Stimulated activated CD4-positive, alpha-beta T cell treated with anti-CD3 and anti-CD28 coated beads, Interleukin-12 subunit alpha, Interleukin-12 subunit beta, amount 100 ng/mL, for 48 hours (primary cell): ENCODE measurements around the gene TARBP2.
"Not testable (repeated sequence)": the region's sequence is repeated elsewhere in the genome, so short reads cannot be mapped to it uniquely, and the experiment has no call there.

Source experiments
- DNase-seq, 3 donors: peaks; one replicate each; pipeline ENCODE4 v3.0.0-alpha.2; 2020; ENCODE audit warnings: low read depth in 2 of 3, low spot score in 1 of 3

Gene TARBP2

DNA sequence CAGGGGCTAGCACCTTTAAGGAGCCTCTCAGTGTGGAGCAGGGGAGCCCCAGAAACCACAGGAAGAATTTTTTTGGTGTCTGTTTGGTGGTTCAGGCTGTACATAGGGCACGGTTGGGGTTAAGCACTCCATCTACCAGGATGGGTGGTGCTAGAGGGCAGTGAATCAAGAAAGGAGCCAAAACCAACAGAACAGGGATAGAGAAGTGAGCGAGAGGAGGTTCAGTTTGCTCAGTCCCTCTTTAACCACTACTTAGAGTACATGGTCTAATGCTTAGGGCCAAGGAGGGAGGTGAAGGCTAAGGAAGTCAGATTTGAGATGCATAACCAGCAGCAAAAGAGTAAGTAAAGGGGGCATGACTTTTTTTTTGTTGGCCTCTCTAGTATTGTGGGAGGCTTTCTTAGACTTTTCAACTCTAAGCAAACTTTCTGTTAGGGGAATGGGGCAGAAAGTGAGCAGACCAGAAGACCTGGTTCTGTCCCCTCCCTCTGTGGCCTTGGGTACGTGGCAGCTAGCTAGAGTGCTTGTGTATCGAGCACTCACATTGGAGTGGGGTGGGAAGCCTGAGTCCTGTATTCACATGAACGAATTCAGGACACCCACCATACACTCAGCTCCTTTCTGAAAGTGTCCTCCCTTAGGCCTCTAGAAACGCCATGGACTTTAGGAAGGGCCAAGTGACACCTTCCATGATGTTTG is 12.8 kb downstream of the TARBP2 start:
- DNase-seq = no peak

DNA sequence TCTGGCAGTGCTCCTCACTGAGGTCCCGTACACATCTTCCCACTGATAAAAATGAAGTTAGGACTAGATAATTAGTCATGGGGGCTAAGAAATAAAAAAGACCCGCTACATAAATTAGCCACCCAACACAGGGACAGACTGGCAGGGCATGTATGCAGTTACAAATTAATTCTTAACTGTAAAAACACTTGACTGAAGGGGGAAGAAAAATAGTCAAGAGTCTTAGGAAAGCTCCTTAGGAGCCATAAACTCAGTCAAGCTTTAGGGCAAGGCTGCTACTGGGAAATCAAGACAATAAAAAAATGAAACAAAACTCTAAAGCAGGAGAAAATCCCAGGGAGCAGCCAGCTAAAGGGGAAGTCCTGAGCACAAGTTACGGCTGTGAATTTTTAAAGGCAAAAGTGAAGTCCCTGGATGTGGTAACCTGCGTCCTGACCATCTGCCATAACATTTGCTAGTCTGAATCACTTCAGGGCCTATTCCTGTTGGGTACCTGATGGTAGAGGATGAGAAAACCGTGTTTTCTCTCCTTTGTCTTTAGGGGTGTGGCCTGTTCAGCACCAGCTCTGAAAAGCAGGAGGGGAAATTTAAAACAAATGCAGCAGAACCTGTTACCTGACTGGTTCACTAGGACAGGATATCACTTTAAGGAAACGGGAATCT is 13.7 kb downstream of the TARBP2 start:
- DNase-seq = no peak

DNA sequence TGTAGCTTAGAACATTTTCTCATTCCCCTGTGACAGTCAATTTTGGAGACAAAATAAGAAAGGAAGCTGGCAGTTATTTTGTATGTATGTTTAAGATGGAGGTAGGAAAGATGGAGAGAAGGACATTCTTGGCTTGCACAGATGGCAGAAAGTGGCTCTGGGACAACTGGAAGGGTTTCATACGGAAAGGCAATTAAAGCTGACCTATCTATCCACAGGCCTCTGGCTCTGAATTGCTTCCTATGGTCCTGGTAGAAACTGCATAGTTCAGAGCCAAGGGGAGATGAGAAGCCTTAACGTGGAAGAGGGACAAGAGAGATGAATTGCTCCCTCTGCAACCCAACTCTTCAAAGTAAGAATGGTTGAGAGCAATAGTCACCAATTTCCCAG is 14.2 kb downstream of the TARBP2 start:
- no peak for DNase-seq

DNA sequence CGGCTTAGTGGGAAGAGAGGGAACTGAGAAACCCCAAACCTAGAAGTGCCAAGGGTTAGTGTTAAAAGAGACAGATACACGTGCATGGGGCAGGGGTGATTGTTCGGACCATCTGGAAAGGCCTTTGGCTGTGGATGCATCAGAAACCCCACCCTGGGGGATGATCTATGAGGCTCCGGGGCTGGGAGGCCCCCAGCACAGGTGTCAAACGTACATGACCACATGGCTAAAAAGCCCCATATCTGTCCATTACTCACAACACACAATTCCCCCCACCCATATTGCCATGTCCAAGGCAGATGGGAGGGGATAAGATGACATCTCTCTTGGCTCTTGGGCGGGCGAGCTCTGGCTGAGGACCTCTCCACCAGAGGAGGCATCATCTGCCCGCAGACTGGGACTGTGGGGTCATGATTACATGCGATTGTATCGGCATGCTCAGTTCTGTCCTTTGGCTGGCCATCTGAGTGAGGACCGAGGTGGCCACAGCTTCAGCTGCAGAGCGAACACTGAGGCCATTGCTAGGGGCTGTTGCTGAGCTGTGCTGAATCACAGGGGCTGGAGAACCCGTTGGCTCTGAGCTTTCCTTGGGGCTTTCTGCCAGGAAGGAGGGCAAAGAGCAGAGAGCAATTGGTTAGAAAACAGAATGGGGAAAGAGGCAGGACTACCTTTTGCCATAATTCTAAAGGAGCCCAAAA is 15.8 kb downstream of the TARBP2 start:
- DNase-seq = no peak

DNA sequence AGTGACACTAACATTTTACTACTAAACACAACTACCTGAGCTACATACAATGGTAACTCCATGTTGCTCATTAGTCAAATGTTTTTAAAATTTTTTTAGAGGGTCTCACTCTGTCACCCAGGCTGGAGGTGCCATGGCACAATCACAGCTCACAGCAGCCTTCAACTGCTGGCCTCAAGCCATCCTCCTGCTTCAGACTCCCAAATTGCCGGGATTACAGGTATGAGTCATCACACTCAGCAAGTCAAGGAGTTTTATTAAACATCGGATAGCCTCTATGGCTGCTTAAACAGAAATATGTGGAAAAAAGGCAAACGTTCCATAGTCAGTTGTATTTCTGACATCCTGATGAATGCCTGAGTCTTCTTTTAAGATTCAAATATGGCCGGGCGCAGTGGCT is 17.3 kb downstream of the TARBP2 start:
- DNase-seq = no peak

DNA sequence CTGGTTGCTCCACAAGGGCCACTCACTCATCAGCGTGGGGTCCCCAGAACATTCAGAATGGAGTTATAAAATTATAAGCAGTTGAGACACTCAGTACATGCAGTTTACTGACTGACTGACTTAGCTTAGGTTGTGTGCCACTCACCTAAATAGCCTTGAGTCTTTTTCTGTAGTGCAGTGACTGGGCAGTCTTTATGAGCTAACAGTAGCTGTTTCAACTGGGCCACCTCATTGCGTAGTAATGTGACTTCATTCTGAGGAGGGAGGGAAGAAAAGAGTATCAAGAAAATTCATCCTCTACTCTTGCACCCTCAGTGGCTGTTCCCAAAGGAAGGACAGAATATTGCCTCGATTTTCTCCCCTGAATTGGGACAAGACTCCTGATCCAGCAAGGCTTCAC is 22.0 kb downstream of the TARBP2 start:
- no peak for DNase-seq

DNA sequence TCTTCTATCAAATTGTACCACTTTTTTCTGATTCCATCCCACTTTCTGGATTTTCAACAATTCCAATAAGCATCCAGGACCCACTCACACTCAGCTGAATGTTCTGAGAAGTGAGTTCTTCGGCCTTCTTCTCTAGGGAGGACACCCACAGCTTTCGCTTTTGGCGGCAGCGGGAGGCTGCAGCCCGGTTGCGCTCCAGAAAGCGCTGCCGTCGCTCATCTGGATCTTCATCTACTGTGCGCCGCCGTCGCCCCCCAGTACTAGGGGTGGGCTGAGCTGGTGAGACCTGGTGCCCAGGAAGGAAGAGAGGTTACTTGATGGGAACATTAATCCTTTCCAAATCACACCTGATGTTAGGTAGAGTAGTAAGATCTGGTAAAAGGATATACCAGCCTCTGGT is 23.4 kb downstream of the TARBP2 start:
- no peak for DNase-seq

DNA sequence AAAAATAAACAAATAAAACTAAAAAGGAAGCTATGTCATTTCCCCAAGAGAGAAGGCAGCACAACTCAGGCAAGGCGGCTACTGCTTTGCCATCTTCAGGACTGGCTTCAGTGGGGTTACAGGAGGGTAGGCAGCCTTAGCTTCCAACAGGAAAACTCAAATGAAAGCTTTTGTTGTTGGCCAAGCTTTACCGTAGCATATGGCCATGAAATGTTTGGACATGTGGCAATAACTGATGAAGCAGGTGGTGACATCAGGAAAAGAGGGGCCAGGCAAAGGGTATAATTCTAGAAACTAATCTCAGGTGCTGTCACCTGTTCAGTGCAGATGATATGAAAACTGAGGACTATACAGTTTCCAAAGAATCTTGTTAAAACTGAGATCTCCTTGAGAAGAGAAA is 29.0 kb downstream of the TARBP2 start:
- DNase-seq = no peak

DNA sequence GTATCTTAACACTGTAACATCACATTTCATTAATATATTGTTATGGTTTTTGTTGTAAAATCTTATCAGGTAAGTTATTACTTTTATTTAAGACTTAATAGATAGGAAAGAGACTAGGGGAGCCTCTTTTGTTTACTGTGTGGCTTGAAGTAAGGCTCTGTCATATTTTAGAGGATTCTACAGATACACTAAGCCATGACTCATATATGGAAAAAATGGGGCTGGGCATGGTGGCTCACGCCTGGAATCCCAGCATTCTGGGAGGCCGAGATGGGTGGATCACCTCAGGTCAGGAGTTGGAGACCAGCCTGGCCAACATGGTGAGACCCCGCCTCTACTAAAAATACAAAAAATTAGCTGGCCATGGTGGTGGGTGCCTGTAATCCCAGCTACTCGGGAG is 29.8 kb downstream of the TARBP2 start:
- DNase-seq = no peak

DNA sequence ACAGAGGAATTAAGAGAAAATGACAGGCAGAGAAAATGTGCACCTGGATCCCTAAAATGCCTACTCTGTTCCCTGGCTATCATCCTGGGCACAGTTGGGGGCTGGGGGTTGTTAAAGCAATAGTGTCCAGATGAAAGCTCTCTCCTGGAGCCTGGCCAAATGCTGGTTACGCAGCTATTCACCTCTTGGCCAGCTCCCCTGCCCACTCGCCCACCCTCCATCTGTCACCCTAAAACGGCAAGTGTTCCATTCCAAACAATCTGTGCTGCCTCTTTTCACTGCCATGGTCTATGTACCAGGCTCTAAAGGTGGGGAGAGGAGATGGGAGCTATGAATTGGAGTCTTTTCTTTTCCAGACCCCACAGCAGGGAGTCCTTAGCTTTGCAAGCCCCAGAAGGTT is 30.9 kb downstream of the TARBP2 start:
- DNase-seq = no peak

DNA sequence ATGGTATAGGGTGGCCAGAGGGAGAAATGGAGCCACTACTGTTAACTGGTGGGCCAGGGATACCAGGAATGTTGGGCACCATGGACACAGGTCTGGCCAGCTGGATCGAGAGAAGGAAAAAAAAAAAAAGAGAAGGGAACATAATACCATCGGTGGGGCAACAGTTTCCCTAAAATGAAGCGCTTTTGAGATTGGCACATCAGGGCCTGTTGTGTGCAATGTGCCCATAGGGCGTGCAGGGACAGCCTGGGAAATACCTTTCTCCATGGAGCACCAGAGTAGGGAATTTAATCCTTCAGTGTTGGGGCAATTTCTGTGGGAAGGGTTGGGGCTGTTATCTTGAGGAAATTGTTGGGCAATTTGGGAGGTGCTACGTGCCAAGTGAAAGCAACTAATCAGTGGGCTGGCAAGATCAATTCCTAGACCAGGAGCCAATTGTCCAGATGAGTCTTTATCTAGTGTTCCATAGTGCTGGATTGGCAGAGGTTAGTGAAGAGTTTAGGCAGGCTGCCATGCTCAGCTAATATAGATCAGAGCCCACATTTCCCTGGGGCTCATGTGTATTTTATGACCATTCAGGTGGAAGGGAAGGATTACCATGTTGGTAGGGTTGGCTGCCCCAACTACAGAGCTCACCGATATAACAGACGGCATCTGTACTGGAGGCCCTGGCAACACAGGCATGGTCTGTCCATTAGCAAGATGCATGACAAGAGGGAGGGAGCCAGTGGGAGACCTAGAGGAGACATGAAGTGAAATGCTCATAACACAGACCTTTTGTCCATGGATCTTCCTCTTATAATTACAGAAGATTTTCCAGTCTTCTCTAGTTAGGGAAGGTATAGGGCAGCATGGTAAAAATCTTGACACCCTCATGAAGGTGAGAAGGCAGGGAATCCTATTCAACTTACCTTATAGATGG is 31.7 kb downstream of the TARBP2 start:
- no peak for DNase-seq

DNA sequence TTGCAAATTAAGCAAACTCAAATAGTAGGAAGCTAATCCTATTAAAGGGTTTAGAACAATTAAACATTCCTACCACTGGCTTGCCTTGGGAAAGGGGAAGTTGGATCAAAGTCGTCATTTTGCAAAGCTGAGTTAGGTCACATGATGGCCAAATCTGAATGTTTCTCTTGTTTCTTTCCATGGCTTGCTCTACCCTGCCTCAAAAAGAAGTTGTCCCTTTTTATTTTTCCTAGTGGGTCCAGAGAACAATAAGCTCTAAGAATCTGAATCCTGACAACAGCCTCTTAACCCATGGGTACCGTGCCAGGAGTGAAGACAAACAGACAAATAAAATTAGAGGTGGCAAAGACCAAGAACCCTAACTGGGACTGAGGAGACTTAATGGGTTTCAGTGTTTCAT is 32.4 kb downstream of the TARBP2 start:
- no peak for DNase-seq

DNA sequence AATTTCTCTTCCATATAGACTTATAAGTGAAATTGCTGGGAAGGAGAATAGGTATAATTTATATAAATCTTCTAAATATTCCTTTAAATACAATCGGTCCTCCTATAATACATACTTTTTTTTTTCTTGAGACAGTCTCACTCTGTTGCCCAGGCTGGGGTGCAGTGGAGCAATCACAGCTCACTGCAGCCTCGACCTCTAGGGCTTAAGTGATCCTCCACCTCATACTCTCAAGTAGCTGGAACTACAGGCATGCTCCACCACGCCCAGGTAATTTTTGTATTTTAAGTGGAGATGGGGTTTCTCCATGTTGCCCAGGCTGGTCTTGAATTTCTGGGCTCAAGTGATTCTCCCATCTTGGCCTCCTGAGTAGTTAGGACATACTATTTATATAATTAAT is 35.9 kb downstream of the TARBP2 start:
- no peak for DNase-seq

DNA sequence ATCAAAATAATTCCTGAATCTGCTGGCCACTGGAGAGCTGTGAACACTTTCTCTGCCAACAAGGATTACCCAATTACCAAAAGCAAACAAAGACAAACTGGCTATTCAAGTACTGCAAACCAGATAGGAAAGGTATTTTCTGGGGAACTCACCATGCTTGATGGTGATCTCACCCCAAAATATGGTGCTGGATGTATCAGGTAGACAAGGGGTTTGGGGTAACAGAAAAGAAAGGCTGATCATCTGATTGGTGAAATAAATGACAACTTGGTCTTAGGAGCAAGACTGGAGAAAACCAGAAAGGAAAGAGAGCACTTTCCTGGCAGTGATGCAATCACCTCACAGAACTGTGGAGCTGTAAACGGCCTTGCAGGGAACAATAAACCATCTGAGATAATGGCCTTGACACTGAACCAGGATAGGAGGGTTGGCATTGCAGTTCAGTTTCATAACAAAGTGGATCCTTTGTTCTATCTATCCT is 37.2 kb downstream of the TARBP2 start:
- no peak for DNase-seq

DNA sequence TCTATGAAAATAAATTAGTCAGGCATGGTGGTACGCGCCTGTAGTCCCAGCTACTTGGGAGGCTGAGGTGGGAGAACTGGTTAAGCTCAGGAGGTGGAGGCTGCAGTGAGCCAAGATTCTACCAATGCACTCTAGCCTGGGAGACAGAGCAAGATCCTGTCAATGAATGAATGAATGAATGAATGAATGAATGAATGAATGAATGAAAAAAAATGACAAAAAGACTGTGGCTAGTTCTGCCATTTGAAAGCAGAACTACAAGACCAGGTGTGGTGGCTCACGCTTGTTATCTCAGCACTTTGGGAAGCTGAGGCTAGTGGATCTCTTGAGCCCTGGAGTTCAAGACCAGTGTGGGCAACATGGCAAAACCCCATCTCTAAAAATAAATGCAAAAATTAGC is 38.4 kb downstream of the TARBP2 start:
- no peak for DNase-seq

DNA sequence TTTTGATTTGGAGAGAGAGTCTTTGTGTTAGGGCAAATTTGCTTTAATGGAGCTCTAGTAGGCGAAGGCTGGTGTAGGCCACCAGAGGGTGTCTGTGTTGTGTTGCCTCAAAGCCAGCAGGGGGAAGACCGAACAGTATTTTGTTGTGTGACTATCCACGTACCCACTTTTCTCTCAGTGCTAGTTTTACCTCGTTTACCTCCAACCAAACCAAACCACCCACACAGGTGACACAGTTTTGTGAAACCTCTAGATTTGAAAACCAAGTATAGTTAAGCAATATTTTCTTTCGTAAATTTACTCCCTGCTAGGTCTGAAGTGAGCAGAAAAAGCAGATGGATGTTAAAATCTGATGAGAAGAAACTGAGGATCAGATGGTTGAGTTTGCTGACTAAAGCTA is 42.5 kb downstream of the TARBP2 start:
- DNase-seq = peak; percentile 8 to 48 (median 42)

DNA sequence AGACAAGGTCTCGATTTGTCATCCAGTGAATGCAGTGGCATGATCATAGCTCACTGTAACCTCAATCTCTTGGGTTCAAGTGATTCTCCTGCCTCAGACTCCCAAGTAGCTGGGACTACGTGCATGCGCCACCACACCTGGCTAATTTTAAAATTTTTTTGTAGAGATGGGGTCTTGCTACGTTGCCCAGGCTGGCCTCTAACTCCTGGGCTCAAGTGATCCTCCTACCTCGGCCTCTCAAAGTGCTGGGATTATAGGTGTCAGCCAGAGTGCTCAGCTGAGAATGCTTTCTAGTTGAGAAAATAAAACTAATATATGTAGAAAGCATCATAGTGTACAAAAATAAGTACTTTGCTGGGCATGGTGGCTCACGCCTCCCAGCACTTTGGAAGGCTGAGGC is 47.3 kb downstream of the TARBP2 start:
- not testable (repeated sequence) for DNase-seq

DNA sequence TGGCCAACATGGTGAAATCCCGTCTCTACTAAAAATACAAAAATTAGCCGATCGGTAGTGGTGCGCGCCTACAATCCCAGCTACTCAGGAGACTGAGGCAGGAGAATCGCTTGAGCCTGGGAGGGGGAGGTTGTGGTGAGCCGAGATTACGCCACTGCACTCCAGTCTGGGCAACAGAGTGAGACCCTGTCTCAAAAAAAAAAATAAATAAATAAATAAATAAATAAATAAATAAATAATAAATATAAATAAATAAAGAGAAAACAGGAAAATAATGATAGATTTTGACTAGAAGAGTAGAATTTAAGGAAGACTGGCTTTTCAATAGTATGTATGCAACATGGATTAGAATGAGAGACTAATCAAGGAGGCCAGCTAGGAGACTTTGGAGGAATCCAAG is 49.0 kb downstream of the TARBP2 start:
- not testable (repeated sequence) for DNase-seq

DNA sequence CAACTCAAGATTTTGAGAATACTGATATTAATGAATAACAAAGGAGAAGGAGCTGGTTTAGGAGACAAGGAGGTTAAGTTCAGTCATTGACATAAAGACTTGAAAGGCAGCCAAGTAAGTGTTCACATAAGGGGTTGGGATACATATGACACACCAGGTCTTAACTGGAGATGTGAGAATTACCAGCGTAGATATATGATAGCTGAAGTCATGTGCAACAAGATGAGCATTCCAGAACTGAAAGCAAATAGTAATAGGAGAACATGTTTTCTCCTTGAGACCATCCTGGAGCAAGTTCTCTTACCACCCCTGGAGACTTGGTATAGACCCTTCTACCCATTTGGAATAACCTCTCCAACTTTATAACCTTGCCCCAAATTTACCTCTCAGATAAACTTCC is 49.5 kb downstream of the TARBP2 start:
- DNase-seq = no peak

DNA sequence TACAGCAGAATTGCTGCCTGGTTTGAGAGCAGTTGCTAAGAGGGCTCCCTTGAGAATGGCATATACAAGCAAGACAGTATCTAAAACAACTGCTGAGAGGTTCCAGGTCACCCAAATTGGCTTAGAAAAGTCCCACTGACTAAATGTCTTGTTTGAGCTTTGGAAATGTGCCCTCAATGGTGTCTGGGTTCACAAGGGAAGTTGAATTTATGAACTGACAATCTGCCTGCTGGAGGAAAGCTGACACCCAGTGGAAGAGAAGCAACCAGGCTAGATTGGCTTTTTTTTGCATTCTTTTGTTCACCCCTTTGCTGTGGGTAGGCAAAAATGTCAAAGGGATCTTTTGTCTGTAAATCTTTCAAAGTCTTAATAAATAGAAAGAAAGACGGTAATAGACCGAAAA is 50.8 kb downstream of the TARBP2 start:
- DNase-seq = no peak
